PC-3 (cell line): ENCODE data around the gene ZNF740. TPM values are rescaled to one million over a fixed set of nuclear protein-coding genes. Genes with fewer than 3 reads are reported as not detected.

Experiments used
- ATAC-seq: fragments of 200-7000 bp; cut with Tn5 transposase; 2 replicates; pipeline ENCODE4 v1.9.1; 2020; ENCODE audit warnings: mild to moderate bottlenecking, moderate library complexity
- BruUV-seq: library from RNA; stranded (reverse); fragments of 400-500 nt; replicated peaks from 2 replicates; lab custom pipeline; 2021; lab: Mats Ljungman, UMichigan
- CTCF ChIA-PET: fragments of 300-600 bp; sonication (Branson Sonifier 250); formaldehyde crosslinking; loops from one replicate; lab custom pipeline; 2022; ENCODE audit warnings: antibody characterized with exemption; lab: Charles Lee
- POLR2A ChIA-PET: fragments of 300-600 bp; sonication (Branson Sonifier 250); formaldehyde crosslinking; loops from one replicate; lab custom pipeline; 2022; ENCODE audit warnings: antibody characterized with exemption; ENCODE audit not compliant: unreplicated experiment; lab: Charles Lee
- DNase-seq: peaks from one replicate; pipeline ENCODE4 v3.0.0-alpha.2; 2015
- H2AFZ ChIP-seq: fragments of 300-600 bp; sonication (generic); 2 replicates; pipeline ENCODE4 v1.6.0; 2016; ENCODE audit warnings: antibody characterized with exemption, low read length
- H3F3A ChIP-seq: fragments of 300-600 bp; sonication (generic); one replicate; pipeline ENCODE4 v1.6.0; 2017; ENCODE audit warnings: antibody characterized with exemption, low read length, control low read depth, mild to moderate bottlenecking; ENCODE audit not compliant: unreplicated experiment
- H3K27ac ChIP-seq: fragments of 300-600 bp; sonication (generic); 2 replicates; pipeline ENCODE4 v1.5.1; 2016; ENCODE audit warnings: mild to moderate bottlenecking, low read length
- H3K27me3 ChIP-seq: fragments of 300-600 bp; sonication (generic); 2 replicates; pipeline ENCODE4 v1.6.1; 2016; ENCODE audit warnings: low read length, mixed read lengths
- H3K36me3 ChIP-seq: fragments of 300-600 bp; sonication (generic); 2 replicates; pipeline ENCODE4 v1.6.1; 2016; ENCODE audit warnings: low read depth, mixed run types, low read length, mixed read lengths
- H3K4me1 ChIP-seq: fragments of 300-600 bp; sonication (generic); 2 replicates; pipeline ENCODE4 v1.5.1; 2016; ENCODE audit warnings: low read length; ENCODE audit not compliant: insufficient read depth
- H3K4me2 ChIP-seq: fragments of 300-600 bp; sonication (generic); 2 replicates; pipeline ENCODE4 v1.6.0; 2016; ENCODE audit warnings: low read length
- H3K4me3 ChIP-seq: fragments of 300-600 bp; sonication (generic); 2 replicates; pipeline ENCODE4 v1.5.1; 2016; ENCODE audit warnings: mild to moderate bottlenecking, low read length, mixed read lengths
- H3K79me2 ChIP-seq: fragments of 300-600 bp; sonication (generic); 2 replicates; pipeline ENCODE4 v1.6.1; 2017; ENCODE audit warnings: low read length, mixed read lengths
- H3K9ac ChIP-seq: fragments of 300-600 bp; sonication (generic); 2 replicates; pipeline ENCODE4 v1.6.0; 2016; ENCODE audit warnings: mild to moderate bottlenecking, low read length
- H3K9me2 ChIP-seq: fragments of 300-600 bp; sonication (generic); replicated peaks from 2 replicates; pipeline ENCODE4 v1.6.1; 2016; ENCODE audit warnings: mixed run types, low read length, mixed read lengths
- H3K9me3 ChIP-seq: fragments of 300-600 bp; sonication (generic); 2 replicates; pipeline ENCODE4 v1.6.1; 2016; ENCODE audit warnings: low read length, mixed read lengths
- H4K20me1 ChIP-seq: fragments of 300-600 bp; sonication (generic); 2 replicates; pipeline ENCODE4 v1.6.1; 2016; ENCODE audit warnings: low read length, mixed read lengths
- EZH2 ChIP-seq: fragments of 300-600 bp; sonication (generic); IDR thresholded peaks from one replicate; pipeline ENCODE4 v1.6.1; 2017; ENCODE audit warnings: antibody characterized with exemption, mild to moderate bottlenecking, low read length; ENCODE audit not compliant: unreplicated experiment
- EZH2phosphoT487 ChIP-seq: fragments of 300-600 bp; sonication (generic); IDR thresholded peaks from 2 replicates; pipeline ENCODE4 v1.6.1; 2018; ENCODE audit warnings: mild to moderate bottlenecking, antibody characterized with exemption, low read length, borderline replicate concordance
- intact Hi-C: fragments of 100-400 bp; cut with micrococcal nuclease; formaldehyde crosslinking; loops from 2 replicates; pipeline ENCODE4 v1.9.0; 2023
- total RNA-seq: library from RNA; depleted of rRNA; stranded (reverse); fragments of >200 nt; gene quantifications from 2 replicates; pipeline ENCODE4 v1.2.3, GENCODE V29; 2014
- TF ChIP-seq, protein P1 (sequence below): fragments of 300-600 bp; sonication (generic); conservative IDR thresholded peaks from 2 replicates; pipeline ENCODE4 v1.5.1; 2017; ENCODE audit warnings: antibody characterized with exemption, low read depth, mild to moderate bottlenecking, low read length

ZNF740 gene
- total RNA-seq, 1 experiment from 2014 or later, result 12.3 TPM

DNA sequence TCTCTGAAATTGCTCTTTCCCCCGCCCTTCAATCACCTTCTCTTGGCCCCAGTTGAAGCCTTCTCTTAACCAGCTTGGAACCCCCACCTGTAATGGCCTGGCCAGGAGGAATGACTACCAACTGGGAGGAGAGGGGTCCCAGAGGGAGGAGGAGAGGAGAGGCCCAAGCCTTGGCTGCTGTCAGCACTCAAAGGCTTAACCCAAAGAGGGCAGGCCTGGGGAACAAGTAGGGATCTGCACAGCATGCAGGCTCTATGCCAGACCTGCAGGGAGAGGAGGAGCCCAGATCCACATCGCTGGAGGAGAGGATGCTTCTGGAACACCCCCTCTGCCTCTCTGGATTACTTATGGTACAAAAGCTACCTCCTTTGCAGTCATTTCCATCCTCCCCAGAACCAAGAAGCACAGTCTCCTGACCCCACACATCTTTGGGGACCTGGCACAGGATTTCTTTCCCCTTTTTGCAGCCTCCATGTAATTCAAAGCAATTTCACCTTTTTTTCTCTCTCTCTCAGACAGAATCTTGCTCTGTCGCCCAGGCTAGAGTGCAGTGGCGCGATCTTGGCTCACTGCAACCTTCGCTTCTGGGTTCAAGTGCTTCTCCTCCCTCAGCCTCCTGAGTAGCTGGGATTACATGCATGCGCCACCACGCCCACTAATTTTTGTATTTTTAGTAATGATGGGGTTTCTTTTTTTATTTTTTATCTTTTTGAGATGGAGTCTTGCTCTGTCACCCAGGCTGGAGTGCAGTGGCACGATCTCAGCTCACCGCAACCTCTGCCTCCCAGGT, 45.3 kb downstream of the ZNF740 start:
- H3K9ac ChIP-seq, result no peak overlapping the region
- BruUV-seq, result no TSS peak

DNA sequence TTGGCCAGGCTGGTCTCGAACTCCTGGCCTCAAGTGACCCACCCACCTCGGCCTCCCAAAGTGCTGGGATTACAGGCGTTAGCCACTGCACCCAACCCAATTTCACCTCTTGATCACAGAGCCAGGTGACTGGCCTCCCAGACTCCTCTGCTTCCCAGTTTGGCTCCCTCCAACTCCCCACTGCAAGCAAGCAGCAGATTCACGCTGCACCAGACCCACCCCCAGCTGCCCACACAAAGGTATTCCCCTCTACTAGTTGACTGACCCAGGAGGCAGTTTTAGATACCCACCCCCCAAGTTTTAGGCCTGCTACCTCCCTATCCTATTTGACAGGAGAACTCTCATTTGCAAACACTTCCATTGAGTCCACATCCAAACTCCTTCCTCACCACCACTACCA, 46.3 kb downstream of the ZNF740 start:
- Histone ChIP-seq H3F3A (no peaks in the 10 kb centered on the region), H3K27ac (no peak overlapping the region), H2AFZ (no peak overlapping the region), H3K4me3 (no peak overlapping the region), H3K36me3 (no peaks in the 10 kb centered on the region; the same call in 1 of the 2 replicates), H3K9me3 (no peaks in the 10 kb centered on the region), H4K20me1 (no peaks in the 10 kb centered on the region), H3K4me1 (peaks cover 57% of the 10 kb centered on the region), H3K4me2 (no peak overlapping the region), H3K79me2 (peaks cover 49% of the 10 kb centered on the region), H3K9ac (no peak overlapping the region), H3K9me2 (no peaks in the 10 kb centered on the region), H3K27me3 (no peaks in the 10 kb centered on the region)
- intact Hi-C loops, result no loop called here
- ATAC-seq, result no peak
- CTCF ChIA-PET, result no interaction called here
- DNase-seq, result no peak
- TF ChIP-seq, protein P1, sequence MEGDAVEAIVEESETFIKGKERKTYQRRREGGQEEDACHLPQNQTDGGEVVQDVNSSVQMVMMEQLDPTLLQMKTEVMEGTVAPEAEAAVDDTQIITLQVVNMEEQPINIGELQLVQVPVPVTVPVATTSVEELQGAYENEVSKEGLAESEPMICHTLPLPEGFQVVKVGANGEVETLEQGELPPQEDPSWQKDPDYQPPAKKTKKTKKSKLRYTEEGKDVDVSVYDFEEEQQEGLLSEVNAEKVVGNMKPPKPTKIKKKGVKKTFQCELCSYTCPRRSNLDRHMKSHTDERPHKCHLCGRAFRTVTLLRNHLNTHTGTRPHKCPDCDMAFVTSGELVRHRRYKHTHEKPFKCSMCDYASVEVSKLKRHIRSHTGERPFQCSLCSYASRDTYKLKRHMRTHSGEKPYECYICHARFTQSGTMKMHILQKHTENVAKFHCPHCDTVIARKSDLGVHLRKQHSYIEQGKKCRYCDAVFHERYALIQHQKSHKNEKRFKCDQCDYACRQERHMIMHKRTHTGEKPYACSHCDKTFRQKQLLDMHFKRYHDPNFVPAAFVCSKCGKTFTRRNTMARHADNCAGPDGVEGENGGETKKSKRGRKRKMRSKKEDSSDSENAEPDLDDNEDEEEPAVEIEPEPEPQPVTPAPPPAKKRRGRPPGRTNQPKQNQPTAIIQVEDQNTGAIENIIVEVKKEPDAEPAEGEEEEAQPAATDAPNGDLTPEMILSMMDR, result no peak
- no peak for TF ChIP-seq EZH2
- POLR2A ChIA-PET, result no interaction called here
- BruUV-seq, result no TSS peak

More for the DNA sequence above, 45.3 kb downstream of the ZNF740 start:
- POLR2A ChIA-PET, result no interaction called here
- Histone ChIP-seq H3K4me2 (0 out of 2 replicates have a peak overlapping the region, but pooled peaks have one; percentile 52), H3K79me2 (peaks cover 39% of the 10 kb centered on the region), H4K20me1 (no peaks in the 10 kb centered on the region), H3K9me3 (no peaks in the 10 kb centered on the region), H3F3A (no peaks in the 10 kb centered on the region), H3K36me3 (no peaks in the 10 kb centered on the region; the same call in 1 of the 2 replicates), H2AFZ (no peak overlapping the region), H3K4me3 (no peak overlapping the region), H3K27ac (no peak overlapping the region), H3K27me3 (no peaks in the 10 kb centered on the region), H3K9me2 (no peaks in the 10 kb centered on the region), H3K4me1 (peaks cover 49% of the 10 kb centered on the region)
- TF ChIP-seq EZH2phosphoT487, result no peak
- no peak for TF ChIP-seq EZH2
- TF ChIP-seq, protein P1, result no peak
- intact Hi-C loops, result no loop called here
- DNase-seq, result no peak
- CTCF ChIA-PET, result no interaction called here
- ATAC-seq, result no peak

DNA sequence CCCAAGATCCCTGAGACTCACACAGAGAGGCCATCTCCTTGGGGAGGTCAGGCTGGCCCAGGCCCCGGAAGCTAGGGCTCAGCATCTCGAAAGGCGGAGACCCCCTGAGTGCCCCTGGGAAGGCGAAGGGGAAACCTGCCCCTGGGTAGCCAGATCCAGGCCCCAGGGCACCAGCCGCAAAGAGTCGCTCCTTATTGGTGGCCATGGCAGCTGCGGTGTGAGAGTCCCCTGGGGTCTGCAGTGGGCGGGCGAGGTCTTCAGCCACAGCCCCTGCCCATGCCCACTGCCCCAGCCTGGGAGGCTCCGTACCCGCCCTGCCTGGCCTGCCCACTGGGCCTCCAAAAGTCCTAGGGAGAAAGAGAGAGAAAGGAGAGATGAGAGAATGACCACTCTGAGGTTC, 46.8 kb downstream of the ZNF740 start:
- ATAC-seq, result no peak
- TF ChIP-seq, protein P1, result no peak
- no peak for TF ChIP-seq EZH2
- Histone ChIP-seq H3K4me3 (no peak overlapping the region), H3K4me2 (no peak overlapping the region), H3K9me2 (no peaks in the 10 kb centered on the region), H2AFZ (no peak overlapping the region), H3K4me1 (peaks cover 53% of the 10 kb centered on the region), H3K9me3 (no peaks in the 10 kb centered on the region), H3K36me3 (no peaks in the 10 kb centered on the region; the same call in 1 of the 2 replicates), H4K20me1 (no peaks in the 10 kb centered on the region), H3K27ac (no peak overlapping the region), H3K79me2 (peaks cover 49% of the 10 kb centered on the region), H3K27me3 (no peaks in the 10 kb centered on the region), H3F3A (no peaks in the 10 kb centered on the region), H3K9ac (no peak overlapping the region)
- ChIA-PET POLR2A (no interaction called here), CTCF (no interaction called here)
- no peak for DNase-seq
- no TSS peak for BruUV-seq
- intact Hi-C loops, result no loop called here
